Body of pancreas (tissue), 4 donors: ENCODE measurements around the gene ARF1. TPM values are rescaled to one million over a fixed set of nuclear protein-coding genes. Genes with fewer than 3 reads are reported as not detected.

Experiments used
- ATAC-seq: fragments of 150-250 bp; one replicate; pipeline ENCODE4 v1.9.1; 2016
- DNase-seq, 4 donors: peaks; one replicate each; pipeline ENCODE4 v3.0.0-alpha.2; 2019
- H3K27ac ChIP-seq, 4 donors: fragments of 200-600 bp; sonication (generic); 1 replicate in 3 of 4; 2 replicates in 1 of 4; pipeline versions ENCODE4 v1.5.1 to v1.6.1; 2016 to 2019; ENCODE audit warnings: mild to moderate bottlenecking in 1 of 4, mixed read lengths in 1 of 4, moderate library complexity in 1 of 4
- H3K27me3 ChIP-seq, 2 donors: fragments of 200-600 bp; sonication (generic); one replicate each; pipeline ENCODE4 v1.6.0; 2016; ENCODE audit warnings: mild to moderate bottlenecking in 1 of 2
- H3K36me3 ChIP-seq, 2 donors: fragments of 200-600 bp; sonication (generic); replicated peaks in 1 of 2; 2 replicates each; pipeline ENCODE4 v1.5.1; 2016; ENCODE audit warnings: low read depth in 2 of 2; ENCODE audit not compliant: insufficient read depth in 1 of 2
- H3K4me1 ChIP-seq: fragments of 200-600 bp; sonication (generic); one replicate; pipeline ENCODE4 v1.6.0; 2016
- H3K4me3 ChIP-seq, 2 donors: fragments of 200-600 bp; sonication (generic); 1 replicate in 1 of 2; 2 replicates in 1 of 2; pipeline ENCODE4 v1.5.1; 2016 to 2019
- H3K9me3 ChIP-seq, 3 donors: fragments of 200-600 bp; sonication (generic); 1 replicate in 2 of 3; 2 replicates in 1 of 3; pipeline ENCODE4 v1.5.1; 2016
- CTCF ChIP-seq, 7 experiments: fragments of 450-650 bp in 4 of 7; fragments of 200-600 bp in 3 of 7; sonication (generic) in 3 of 7; IDR thresholded peaks; one replicate each; pipeline ENCODE4 v1.5.1; 2016 to 2019; ENCODE audit warnings: antibody characterized with exemption in 7 of 7
- POLR2A ChIP-seq, 3 donors: fragments of 450-650 bp; IDR thresholded peaks; one replicate each; pipeline ENCODE4 v1.6.1; 2016; ENCODE audit warnings: antibody characterized with exemption in 3 of 3, mild to moderate bottlenecking in 2 of 3
- WGBS, 2 donors: methylation state at CpG; one replicate each; pipeline ENCODE4 v1.1.5; 2017; 5-methylcytosine and 5-hydroxymethylcytosine counted together
- intact Hi-C: fragments of 100-400 bp; cut with DNase I; formaldehyde crosslinking; loops from one replicate; pipeline ENCODE4 v1.15.1; 2023
- total RNA-seq, 2 donors: library from RNA; depleted of rRNA; stranded (reverse); fragments of >200 nt; gene quantifications; one replicate each; pipeline ENCODE4 v1.1.0, GENCODE V29; 2016

The ARF1 gene
- total RNA-seq, 2 donors from 2014 or later: 158 to 203 TPM

- Histone ChIP-seq H3K4me3 (no peak overlapping the region), H3K27ac (no peak overlapping the region), H3K27me3 (no peaks in the 10 kb centered on the region), H3K9me3 (no peaks in the 10 kb centered on the region), H3K36me3 (no peaks in the 10 kb centered on the region), H3K4me1 (no peaks in the 10 kb centered on the region)
- DNase-seq (no peak), ATAC-seq (no peak)
- intact Hi-C loops: no loop called here
- WGBS, 2 donors: 70 to 85% methylated on average over 6 to 7 of the region's 7 CpGs
- no peak for TF ChIP-seq POLR2A (IDR thresholded peaks at IDR 0.05)
- no peak for TF ChIP-seq CTCF (IDR thresholded peaks at IDR 0.05)
Measured at GRCh38 chr1:228045405-228045804, 37.1 kb upstream of the ARF1 start.

GRCh38 chr1:228045871-228046270 is 36.6 kb upstream of the ARF1 start:
- Histone ChIP-seq H3K36me3 (no peaks in the 10 kb centered on the region), H3K4me3 (no peak overlapping the region), H3K27ac (no peak overlapping the region), H3K9me3 (no peaks in the 10 kb centered on the region), H3K27me3 (no peaks in the 10 kb centered on the region), H3K4me1 (no peaks in the 10 kb centered on the region)
- 71 to 83% methylated on average over 5 to 9 of the region's 9 CpGs for WGBS, 2 donors
- intact Hi-C loops: no loop called here
- DNase-seq (no peak), ATAC-seq (no peak)
- TF ChIP-seq POLR2A (IDR thresholded peaks at IDR 0.05): no peak
- no peak for TF ChIP-seq CTCF (IDR thresholded peaks at IDR 0.05)

GRCh38 chr1:228046421-228047182 is 35.9 kb upstream of the ARF1 start:
- DNase-seq (no peak), ATAC-seq (no peak)
- H3K27me3 ChIP-seq: no peaks in the 10 kb centered on the region
- no peaks in the 10 kb centered on the region for H3K9me3 ChIP-seq
- no peak overlapping the region for H3K27ac ChIP-seq
- intact Hi-C loops: no loop called here
- WGBS, 2 donors: 79 to 80% methylated on average over 7 to 8 of the region's 8 CpGs
- no peaks in the 10 kb centered on the region for H3K36me3 ChIP-seq
- TF ChIP-seq CTCF (IDR thresholded peaks at IDR 0.05) (no peak), POLR2A (IDR thresholded peaks at IDR 0.05) (no peak)
- no peaks in the 10 kb centered on the region for H3K4me1 ChIP-seq
- H3K4me3 ChIP-seq: no peak overlapping the region

GRCh38 chr1:228047183-228047466 is 35.4 kb upstream of the ARF1 start:
- Histone ChIP-seq H3K4me3 (no peak overlapping the region), H3K9me3 (no peaks in the 10 kb centered on the region), H3K36me3 (no peaks in the 10 kb centered on the region), H3K27me3 (no peaks in the 10 kb centered on the region), H3K27ac (no peak overlapping the region), H3K4me1 (no peaks in the 10 kb centered on the region)
- no peak for DNase-seq
- intact Hi-C loops: no loop called here
- WGBS, 2 donors: 78 to 81% methylated on average over 7 of the region's 7 CpGs
- TF ChIP-seq POLR2A (IDR thresholded peaks at IDR 0.05) (no peak), CTCF (IDR thresholded peaks at IDR 0.05) (no peak)
- ATAC-seq: no peak

GRCh38 chr1:228048120-228048519 is 34.4 kb upstream of the ARF1 start:
- Histone ChIP-seq H3K9me3 (no peaks in the 10 kb centered on the region), H3K36me3 (no peaks in the 10 kb centered on the region), H3K27ac (no peak overlapping the region), H3K4me3 (no peak overlapping the region), H3K4me1 (no peaks in the 10 kb centered on the region), H3K27me3 (no peaks in the 10 kb centered on the region)
- DNase-seq (no peak), ATAC-seq (no peak)
- intact Hi-C loops: no loop called here
- TF ChIP-seq CTCF (IDR thresholded peaks at IDR 0.05) (no peak), POLR2A (IDR thresholded peaks at IDR 0.05) (no peak)
- 62 to 71% methylated on average over 5 of the region's 5 CpGs for WGBS, 2 donors
